Pancreas (tissue), 10 donors: Measurements from ENCODE around the gene SOBP. TPM values are rescaled to one million over a fixed set of nuclear protein-coding genes. Genes with fewer than 3 reads are reported as not detected.

Experiments used
- ATAC-seq, 4 donors: fragments of 200-7000 bp; cut with Tn5 transposase; one replicate each; pipeline versions ENCODE4 v1.8.0 to v1.9.1; 2020; ENCODE audit warnings: mild to moderate bottlenecking in 4 of 4, moderate library complexity in 4 of 4
- DNase-seq, 6 donors: peaks; one replicate each; pipeline ENCODE4 v3.0.0-alpha.2; 2020
- FAIRE-seq: peaks from 2 replicates; lab custom pipeline; 2012; peaks lifted over from hg19 to GRCh38; lab: Jason Lieb, UNC
- H3K27ac ChIP-seq, 4 donors: fragments of 200-600 bp; sonication (generic); 1 replicate in 3 of 4; 2 replicates in 1 of 4; pipeline versions ENCODE4 v1.5.0 to v1.8.0; 2020
- H3K27me3 ChIP-seq, 4 donors: fragments of 200-600 bp; one replicate each; pipeline ENCODE4 v1.8.0; 2021
- H3K36me3 ChIP-seq, 3 donors: fragments of 200-600 bp; sonication (generic) in 1 of 3; one replicate each; pipeline versions ENCODE4 v1.5.0 to v1.8.0; 2020 to 2021
- H3K4me1 ChIP-seq, 3 donors: fragments of 200-600 bp; one replicate each; pipeline ENCODE4 v1.8.0; 2021
- H3K4me3 ChIP-seq, 4 donors: fragments of 200-600 bp; sonication (generic) in 2 of 4; one replicate each; pipeline versions ENCODE4 v1.5.0 to v1.8.0; 2020 to 2021
- H3K9me3 ChIP-seq, 4 donors: fragments of 200-600 bp; one replicate each; pipeline ENCODE4 v1.8.0; 2021
- CTCF ChIP-seq, 4 donors: fragments of 200-600 bp; sonication (generic) in 3 of 4; IDR thresholded peaks; one replicate each; pipeline versions ENCODE4 v1.5.0 to v1.8.0; 2021; ENCODE audit warnings: antibody characterized with exemption in 4 of 4
- WGBS, 2 donors: extraction: QIAGEN DNeasy Blood & Tissue Kit; methylation state at CpG; one replicate each; pipeline ENCODE4 v1.1.7; 2013; 5-methylcytosine and 5-hydroxymethylcytosine counted together
- intact Hi-C, 3 donors: fragments of 100-400 bp; cut with DNase I; formaldehyde crosslinking; loops; one replicate each; pipeline versions ENCODE4 v1.11.1 to v1.14.2; 2022
- polyA plus RNA-seq, 2 donors: library from polyadenylated mRNA; stranded (reverse); fragments of 200-250 nt; gene quantifications; one replicate each; pipeline ENCODE4 v1.2.3, GENCODE V29; 2013
- total RNA-seq, 6 donors: library from RNA; stranded (reverse); fragmentation: NEBNext Ultra II Directional in 4 of 6; extraction: Animal tissue kit (Norgen Biotek cat#: 25700) in 4 of 6; gene quantifications; one replicate each; pipeline versions ENCODE4 v1.2.1 to v1.2.4, GENCODE V29; 2021 to 2023
- donor health status: healthy with polysubstance abuse.
- donor health status: DM: no; HTN: no; CAD: no; lungs with moderate emphysema.
- donor health status: DM: no; HTN: no; CAD: no.
- donor health status: control.
- donor health status: control.
- donor health status: Bipolar disorder and iron deficiency.
- donor health status: DM: yes; HTN: yes; CAD: no.
- donor health status: DM: no; HTN: no; CAD: no.
- donor health status: DM: no; HTN: no; CAD: no.
- donor health status: DM: yes; HTN: yes; CAD: no.

SOBP gene
- total and polyA plus RNA-seq, 8 donors: 1.1 to 3.5 (median 2.0) TPM

GRCh38 chr6:107493158-107494057 is 3.5 kb downstream of the SOBP start:
- peak in 1 of 4 donors; percentile 23 for ATAC-seq
- Histone ChIP-seq H3K27me3 (no peaks in the 10 kb centered on the region), H3K4me1 (peaks cover 0 to 5% (median 0%) of the 10 kb centered on the region in 3 donors), H3K27ac (peak overlapping the region in 3 of 4 donors; percentile 5 to 9 (median 6)), H3K36me3 (no peaks in the 10 kb centered on the region), H3K4me3 (no peak overlapping the region), H3K9me3 (no peaks in the 10 kb centered on the region)
- no peak for FAIRE-seq
- DNase-seq: no peak
- WGBS, 2 donors: 49 to 50% methylated on average over 12 of the region's 12 CpGs
- no peak for TF ChIP-seq CTCF (IDR thresholded peaks at IDR 0.05)
- intact Hi-C loops: no loop called here

- peak overlapping the region in 1 of 4 donors; percentile 2 for H3K27ac ChIP-seq
- 52 to 64% methylated on average over 7 of the region's 7 CpGs for WGBS, 2 donors
- H3K27me3 ChIP-seq: no peaks in the 10 kb centered on the region
- DNase-seq: no peak
- H3K4me3 ChIP-seq: no peak overlapping the region
- intact Hi-C loops: no loop called here
- no peaks in the 10 kb centered on the region for H3K9me3 ChIP-seq
- FAIRE-seq: no peak
- ATAC-seq: no peak
- H3K4me1 ChIP-seq: peaks cover 0 to 5% (median 0%) of the 10 kb centered on the region in 3 donors
- H3K36me3 ChIP-seq: no peaks in the 10 kb centered on the region
- TF ChIP-seq CTCF (IDR thresholded peaks at IDR 0.05): no peak
Observed at GRCh38 chr6:107495196-107495643, 5.3 kb downstream of the SOBP start.

GRCh38 chr6:107495971-107496370 is 6.1 kb downstream of the SOBP start:
- Histone ChIP-seq H3K36me3 (no peaks in the 10 kb centered on the region), H3K27ac (peak overlapping the region in 1 of 4 donors; percentile 10)
- FAIRE-seq: no peak

GRCh38 chr6:107496892-107497684 is 7.2 kb downstream of the SOBP start:
- ATAC-seq (no peak), DNase-seq (no peak), FAIRE-seq (peak; percentile 26)
- TF ChIP-seq CTCF (IDR thresholded peaks at IDR 0.05): no peak
- no peak overlapping the region for H3K27ac ChIP-seq
- WGBS, 2 donors: 89% methylated on average over 1 of the region's 1 CpG
- H3K4me1 ChIP-seq: peaks cover 0 to 5% (median 0%) of the 10 kb centered on the region in 3 donors
- no peaks in the 10 kb centered on the region for H3K27me3 ChIP-seq
- no peak overlapping the region for H3K4me3 ChIP-seq
- no peaks in the 10 kb centered on the region for H3K36me3 ChIP-seq
- no peaks in the 10 kb centered on the region for H3K9me3 ChIP-seq
- intact Hi-C loops: no loop called here

More at GRCh38 chr6:107495971-107496370, 6.1 kb downstream of the SOBP start:
- 45 to 54% methylated on average over 2 of the region's 2 CpGs for WGBS, 2 donors
- no peaks in the 10 kb centered on the region for H3K9me3 ChIP-seq
- intact Hi-C loops: no loop called here
- no peak overlapping the region for H3K4me3 ChIP-seq
- DNase-seq (no peak), ATAC-seq (no peak)
- TF ChIP-seq CTCF (IDR thresholded peaks at IDR 0.05): no peak
- H3K27me3 ChIP-seq: no peaks in the 10 kb centered on the region
- H3K4me1 ChIP-seq: peaks cover 0 to 5% (median 0%) of the 10 kb centered on the region in 3 donors
